Activated CD4-positive, CD25-positive, alpha-beta regulatory T cell (primary cell): ENCODE results near the gene DNAJB6.

Source experiments
- DNase-seq, 4 experiments: peaks; one replicate each; lab custom pipeline; 2025; lab: John Stamatoyannopoulos, UW

Gene DNAJB6

DNA sequence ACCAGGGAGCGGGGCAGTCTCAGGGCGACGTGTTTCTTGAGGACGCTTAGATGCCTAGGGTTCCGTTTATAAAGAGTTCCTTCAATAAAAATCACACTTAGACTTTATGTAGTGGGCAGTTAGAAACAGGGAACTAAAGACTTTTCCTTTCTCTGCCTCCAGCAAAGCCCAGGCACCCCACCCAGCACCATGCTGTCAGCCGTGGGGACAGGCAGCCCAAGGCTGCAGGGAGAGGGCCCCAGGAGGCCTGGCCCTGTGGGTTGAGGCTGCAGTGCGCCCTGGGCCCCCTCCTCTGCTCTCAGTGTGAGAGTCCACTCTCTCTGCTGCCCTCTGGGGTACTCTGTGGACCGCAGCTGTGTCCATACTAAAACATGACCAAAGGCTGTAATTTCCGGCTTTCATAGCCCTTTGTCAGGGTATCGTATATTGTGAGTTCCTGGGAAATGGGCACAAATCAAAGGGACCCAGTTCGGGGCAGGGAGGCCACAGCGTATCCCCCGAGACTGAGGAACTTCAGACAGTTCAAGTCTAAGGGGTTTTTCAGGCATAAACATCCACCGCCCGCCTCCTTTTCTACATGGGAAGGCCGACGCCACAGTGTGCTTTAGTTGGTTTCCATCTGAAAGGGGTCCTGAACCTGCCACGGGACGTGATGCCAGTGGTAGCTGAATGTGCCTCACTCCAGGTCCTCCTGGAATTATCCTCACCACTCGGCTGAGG is 59.7 kb downstream of the DNAJB6 start:
- no peak for DNase-seq

DNA sequence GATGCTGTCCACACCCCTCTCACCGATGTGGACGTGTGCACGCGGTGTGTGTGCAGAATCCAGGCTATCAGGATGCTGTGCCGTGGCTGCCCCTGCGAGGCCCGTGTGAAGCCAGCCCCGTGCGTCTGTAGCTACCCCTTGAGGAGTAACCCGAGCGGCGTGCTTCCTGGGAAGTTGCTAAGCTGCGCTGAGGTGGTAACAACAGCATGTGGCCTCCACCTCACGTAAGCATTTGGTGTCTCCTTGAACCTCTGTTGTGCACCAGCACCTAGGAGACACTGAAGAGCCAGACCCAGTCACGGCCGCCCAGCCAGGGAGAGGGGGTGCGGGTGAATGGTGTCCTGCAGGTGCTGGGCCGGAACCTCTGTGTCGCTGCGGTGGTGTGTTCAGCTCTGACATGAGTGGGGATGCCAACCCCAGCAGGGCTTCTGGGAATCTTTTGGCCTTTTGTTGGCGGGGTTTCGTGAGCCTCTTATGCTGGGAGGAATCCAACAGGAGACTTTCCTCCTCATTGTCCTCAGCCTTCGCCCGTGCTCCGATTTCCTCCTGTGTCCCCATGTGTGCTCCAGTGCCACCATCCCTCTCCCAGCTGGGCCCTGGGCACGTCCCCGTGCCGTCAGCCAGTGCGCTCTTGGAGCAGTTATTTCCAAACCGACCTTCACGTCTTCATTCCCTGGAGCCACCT is 60.4 kb downstream of the DNAJB6 start:
- no peak for DNase-seq

DNA sequence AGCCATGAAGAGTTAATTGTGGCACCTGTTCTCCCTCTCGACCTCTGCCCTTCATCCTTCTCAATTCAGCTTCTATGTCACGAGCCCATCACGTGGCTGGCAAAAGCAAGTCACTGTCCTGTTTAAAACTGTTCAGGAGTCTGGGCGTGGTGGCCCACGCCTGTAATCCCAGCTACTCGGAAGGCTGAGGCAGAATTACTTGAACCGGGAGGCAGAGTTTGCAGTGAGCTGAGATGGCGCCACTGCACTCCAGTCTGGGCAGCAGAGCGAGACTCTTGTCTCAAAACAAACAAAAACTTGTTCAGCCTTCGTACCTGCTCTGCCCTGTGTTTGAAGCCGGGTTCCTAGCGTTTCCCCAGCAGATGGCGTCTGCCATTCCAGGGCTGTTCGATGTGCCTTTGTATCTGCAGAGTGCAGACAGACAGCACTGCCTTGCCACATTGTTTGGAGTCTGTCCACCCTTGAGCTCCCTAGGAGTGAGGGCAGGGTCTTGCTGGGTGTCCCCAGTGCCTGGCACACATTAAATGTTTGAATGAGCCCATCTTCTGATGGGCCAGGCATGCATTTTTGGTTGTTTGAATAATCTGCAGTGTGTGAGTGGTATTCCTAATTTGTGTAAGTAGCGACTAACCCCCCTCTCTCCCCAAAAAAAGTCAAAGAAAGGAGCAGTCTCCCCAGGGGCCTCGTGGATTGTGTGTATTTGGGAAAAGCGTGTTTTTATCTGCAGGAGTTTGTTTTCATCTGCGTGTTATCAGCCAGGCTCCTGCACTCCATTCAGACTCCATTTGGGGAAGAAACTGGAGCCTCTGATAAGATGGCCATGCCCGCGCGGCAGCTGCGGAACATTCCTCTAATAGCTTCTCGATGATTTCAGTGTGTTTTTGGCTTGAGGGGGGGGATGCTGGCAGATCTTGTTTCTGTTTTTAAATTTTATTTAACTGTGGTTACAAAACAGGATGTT is 61.2 kb downstream of the DNAJB6 start:
- DNase-seq: no peak

DNA sequence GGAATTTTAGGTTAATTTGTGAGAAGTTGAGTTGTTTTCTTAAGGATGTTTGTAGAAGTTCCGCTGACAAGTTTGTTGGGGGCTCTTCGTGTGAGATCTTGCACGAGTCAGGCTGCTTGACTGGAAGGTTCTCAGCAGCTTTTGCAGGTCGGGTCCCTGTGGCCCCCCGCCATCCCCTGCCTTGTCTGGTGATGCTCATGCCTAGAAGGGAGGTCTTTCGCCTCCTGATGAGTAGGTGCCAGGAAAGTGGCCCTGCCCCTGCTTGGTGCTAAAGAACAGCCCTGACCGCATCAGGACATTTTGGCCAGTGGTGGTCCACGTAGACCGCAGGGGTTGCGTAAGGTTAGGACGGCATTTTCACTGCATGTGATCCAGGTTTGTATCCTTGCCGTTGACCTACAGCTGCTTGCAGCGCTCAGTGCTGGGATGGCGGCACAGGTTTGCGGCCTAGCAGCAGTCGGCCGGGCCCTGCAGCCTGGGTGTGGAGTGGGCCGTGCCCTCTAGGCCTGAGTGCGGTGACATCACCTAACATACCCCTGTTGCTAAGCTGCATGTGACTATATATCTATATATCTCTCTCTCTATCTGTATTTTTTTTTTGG is 62.4 kb downstream of the DNAJB6 start:
- no peak for DNase-seq

DNA sequence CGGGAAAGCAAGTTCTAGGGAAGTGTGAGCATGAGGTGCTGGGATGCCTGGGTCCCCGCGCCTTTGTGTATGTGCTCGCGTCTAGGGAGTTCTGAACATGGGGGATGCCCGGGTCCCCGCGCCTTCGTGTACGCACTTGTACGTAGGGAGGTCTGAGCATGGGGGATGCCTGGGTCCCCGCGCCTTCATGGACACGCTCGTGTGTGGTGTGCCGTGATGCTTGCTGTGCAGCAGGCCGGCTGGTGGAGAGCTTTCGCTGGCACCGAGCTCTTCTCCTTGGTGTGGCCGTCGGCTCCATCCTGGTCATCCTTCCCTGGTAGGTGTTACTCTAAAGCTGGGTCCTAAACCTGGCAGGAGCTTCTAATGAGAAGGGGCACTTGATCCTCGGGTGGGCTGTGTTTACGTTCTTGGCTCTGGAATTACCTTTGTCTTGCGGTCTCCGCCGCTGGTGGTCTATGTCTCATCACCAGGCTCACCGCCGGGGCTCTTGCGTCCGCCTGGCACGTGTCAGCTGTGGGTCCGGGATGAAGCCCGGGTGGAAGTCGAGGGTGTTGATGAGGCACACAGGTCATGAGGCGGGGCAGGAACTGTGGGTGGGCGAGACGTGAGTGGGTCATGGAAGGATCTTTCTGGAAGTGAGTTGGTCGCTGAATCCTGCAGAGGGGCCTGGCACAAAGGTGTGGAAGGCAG is 63.5 kb downstream of the DNAJB6 start:
- DNase-seq: no peak

DNA sequence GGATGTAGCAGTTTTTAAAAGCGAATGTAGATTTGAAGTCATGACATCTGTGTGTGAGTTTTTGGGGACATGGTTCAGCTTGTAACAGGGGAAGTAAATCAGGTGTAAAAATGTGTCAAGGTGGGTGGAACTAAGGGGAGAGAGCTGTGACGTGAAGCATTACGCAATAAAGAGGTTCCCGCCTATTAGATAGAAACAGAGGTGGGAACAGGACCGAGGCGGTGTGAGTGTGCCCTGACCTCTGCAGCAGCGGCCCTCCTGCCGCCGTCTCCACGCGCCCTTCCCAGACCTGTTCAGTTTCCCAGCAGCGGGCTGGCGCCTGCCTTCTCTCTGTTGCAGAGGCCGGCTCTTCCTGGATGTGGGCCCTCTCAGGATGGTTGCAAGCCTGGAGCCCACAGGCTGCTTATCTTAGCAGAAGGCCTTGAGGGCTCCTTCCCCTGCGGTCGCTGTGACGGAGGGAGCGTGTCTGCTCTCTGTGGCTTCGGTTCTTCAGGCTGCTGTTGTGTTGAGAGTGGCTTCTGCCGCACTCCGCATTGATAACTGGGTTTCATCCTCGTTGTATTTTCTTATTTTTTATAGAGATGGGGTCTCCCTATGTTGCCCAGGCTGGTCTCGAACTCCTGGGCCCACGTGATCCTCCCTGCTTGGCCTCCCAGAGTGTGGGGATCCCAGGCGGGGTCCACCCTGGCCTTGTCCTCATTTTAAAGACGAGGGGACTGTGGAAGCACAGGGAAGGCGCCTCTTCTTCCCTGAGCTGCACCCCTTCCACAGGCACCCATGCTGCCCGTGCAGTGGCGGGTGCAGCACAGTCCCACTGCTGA is 65.0 kb downstream of the DNAJB6 start:
- no peak for DNase-seq

DNA sequence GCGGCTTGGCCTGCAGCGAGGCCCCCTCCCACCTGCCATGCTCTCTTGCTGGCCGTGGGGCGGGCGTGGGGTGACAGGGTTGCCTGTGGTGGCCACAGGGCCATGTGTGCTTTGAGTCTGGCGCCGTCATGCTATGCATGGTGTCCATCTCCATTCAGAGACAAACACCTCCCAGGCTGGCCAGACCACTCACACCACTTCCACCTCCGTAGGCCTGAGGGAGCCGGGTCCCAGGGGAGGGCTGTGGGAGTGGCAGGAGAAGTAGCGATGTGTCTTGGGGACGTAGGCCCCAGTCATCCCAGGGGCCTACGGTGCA is 65.5 kb downstream of the DNAJB6 start:
- DNase-seq: no peak

DNA sequence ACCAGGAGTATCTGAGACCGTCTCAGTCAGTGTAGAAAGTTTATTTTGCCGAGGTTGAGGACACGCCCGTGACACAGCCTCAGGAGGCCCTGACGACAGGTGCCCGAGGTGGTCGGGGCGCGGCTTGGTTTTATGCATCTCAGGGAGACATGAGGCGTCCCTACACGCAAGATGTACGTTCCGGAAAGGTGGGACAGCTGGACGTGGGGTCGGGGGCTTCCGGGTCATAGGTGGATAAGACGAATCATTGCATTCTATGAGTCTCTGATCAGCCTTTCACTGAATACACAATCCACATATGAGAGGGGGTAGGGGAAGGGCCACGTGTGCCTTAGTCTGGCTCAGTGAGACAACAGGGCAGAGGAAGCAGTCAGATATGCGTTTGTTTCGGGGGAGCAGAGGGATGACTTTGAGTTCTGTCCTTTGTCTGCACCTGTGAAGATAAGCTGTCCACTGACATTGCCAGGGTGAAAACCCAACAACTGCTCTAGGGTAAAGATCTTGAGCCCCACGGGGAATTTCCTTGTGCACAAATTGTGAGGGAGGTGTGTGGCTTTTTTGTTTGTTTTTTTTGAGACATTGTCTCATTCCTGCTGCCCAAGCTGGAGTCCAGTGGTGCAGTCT is 66.2 kb downstream of the DNAJB6 start:
- DNase-seq: no peak

DNA sequence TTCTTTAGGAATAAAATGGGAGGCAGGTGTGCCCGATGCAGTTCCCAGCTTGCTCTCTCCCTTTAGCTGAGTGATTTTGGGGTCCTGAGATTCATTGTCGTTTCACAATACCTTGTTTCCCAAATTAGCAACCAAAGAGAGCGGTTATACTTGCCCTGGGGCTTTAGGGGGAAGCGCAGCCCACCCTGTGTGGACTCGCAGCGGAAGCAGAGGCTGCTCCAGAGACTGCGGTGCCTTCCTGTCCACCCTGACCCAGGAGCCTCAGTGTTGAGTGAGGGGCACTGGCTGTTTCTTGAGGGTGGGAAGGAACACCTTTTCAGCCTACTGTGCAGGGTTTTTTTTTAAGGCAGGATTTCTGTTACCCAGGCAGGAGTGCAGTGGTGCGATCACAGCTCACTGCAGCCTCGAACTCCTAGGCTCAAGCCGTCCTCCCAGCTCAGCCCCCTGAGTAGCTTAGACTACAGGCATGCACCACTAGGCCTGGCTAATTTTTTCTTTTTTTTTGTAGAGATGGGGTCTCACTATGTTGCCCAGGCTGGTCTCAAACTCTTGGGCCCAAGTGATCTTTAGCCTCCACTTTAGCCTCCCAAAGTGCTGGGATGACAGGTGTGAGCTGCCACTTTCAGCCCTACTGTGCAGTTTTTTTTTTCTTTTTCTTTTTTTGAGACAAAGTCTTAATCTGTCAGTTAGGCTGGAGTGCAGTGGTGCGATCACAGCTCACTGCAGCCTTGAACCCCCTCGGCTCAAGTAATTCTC is 67.0 kb downstream of the DNAJB6 start:
- DNase-seq: no peak

DNA sequence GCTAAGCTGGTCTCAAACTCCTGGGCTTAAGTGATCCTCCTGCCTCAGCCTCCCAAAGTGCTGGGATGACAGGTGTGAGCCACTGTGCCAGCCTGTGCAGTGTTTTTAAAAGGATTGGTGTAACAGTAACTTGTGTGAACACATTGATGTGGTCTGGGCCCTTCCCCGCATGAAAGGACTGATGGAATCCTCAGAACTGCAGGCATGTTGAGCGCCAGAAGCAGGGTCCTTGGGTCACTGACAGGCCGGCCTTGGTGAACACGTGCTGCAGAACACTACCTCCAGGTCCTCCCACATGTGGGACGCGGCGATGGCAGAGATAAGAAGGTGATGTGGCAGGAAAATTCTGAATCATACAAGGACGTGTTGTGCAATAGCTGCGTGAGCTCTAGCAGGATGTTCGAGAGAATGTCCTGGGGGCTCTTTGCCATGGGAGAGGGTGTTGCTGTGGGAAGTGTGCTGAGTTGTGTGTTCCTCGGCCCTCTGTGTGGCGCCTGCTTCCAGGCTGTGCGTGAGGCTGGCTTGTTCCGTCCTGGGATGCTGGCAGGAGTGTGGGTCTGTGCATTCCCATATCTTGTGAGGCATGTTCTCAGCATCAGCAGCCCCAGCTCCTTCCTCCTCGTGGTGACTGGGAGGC is 68.2 kb downstream of the DNAJB6 start:
- no peak for DNase-seq

DNA sequence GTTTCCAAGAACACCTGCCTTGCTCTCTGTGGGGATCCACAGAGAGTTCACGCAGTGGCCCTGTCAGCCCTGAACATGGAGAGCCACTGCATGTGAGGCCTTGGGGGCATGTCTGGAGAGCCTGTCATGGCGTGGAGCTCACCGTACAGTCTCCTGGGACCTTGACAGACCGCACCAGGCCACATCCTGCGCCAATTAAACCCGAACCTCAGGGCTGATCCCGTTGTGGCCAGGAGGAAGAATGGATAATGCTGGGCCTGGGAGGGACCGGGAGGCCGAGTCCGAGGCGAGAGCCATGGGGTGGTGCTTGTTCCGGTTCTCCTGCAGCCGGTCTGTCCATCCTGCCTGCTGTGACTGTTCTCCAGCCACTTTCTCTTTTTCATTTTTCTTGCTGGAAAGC is 68.7 kb downstream of the DNAJB6 start:
- no peak for DNase-seq

DNA sequence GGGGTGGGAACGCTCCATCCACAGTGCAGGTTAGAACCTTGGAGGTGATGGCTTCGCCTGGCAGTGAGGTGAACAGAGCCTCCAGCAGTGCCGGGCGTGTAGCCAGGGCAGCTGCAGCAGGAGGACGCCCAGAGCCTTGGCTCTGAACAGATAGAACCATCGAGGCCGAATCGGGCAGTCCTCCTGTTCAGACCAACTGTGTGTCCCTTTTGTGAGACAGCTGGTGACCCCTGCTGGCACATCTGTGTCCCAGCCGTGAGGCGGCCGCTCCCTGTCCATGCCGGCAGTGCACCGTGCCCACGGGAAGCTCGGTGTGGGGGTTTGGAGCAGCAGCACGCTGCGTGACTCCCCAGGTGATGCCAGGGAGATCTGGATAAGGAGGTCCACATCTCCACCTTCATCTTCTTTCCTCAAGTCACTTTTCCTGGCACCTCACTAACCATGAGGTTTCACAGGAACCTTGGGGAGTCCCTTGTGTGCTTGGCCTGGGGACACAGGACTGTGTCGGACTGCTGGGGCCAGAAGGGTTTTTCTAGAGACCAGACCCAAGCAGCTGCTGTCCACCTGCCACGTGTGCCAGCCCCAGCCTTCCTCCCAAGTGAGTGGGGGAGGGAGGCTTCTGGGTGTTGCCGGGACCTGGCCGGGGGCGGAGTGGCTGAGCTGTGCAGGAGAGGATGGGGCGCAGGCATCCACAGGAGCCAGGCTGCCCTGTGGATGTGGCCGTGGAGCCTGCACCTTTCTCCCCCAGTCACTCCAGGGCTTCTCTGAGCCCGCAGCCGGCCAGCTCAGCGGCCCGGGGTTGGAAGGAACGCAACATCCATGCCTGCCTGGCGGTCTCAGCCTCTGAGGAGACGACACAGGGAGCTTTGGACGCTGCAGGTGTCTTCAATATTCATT is 69.4 kb downstream of the DNAJB6 start:
- no peak for DNase-seq

DNA sequence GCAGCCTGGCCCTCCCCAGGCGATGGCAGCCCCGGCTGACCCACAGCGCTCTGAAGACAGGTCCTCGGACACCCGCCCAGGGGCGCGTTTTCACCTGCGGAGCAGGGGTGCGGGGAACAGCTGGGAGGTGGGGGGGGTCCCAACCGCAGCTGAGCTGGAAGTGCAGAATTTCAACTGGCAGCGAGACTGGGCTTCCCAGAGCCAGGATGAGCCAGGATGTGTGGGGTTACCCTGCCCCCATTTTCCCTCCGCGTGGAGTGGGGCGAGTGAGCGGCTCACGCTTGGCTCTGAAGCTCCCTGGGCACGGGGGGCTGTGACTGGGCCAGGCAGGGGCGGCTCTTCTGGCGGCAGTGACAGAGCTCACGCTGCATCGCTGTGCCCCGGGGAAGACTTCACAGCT is 70.2 kb downstream of the DNAJB6 start:
- DNase-seq: no peak

DNA sequence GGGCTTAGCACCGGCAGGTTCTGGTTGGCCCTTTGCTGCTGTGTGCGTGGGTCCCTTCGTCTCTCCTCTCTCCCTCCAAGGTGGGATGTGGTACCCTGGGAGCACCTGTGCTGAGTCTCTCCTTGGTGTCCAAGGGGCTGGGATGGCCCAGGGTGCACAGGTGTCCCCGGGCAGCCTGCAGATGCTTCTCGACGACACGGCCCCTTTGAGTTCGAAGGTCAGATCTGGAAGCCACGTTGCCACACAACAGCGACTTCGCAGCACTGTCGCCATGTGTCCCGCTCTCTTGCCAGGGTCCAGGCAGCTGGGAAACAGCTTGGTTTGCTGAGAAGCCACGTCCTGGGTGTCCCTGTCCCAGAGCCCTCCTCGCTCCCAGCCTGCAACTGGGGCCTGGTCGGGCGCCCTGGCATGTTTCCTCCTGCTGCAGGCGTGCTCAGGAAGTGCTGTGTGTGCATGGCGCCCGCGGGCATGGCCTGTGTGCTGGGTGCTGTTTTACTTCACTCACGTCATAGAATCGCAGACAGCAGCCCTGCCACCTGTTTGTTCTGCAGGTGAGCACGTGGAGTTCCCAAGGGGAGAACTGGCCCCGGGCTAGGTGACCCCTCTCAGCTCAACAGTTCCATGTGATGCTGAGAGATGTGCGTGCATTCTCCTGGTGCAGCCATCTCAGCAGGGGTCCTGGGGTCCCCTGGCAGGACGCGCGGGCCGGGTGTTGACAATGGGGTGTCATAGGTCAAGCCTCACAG is 70.9 kb downstream of the DNAJB6 start:
- no peak for DNase-seq

DNA sequence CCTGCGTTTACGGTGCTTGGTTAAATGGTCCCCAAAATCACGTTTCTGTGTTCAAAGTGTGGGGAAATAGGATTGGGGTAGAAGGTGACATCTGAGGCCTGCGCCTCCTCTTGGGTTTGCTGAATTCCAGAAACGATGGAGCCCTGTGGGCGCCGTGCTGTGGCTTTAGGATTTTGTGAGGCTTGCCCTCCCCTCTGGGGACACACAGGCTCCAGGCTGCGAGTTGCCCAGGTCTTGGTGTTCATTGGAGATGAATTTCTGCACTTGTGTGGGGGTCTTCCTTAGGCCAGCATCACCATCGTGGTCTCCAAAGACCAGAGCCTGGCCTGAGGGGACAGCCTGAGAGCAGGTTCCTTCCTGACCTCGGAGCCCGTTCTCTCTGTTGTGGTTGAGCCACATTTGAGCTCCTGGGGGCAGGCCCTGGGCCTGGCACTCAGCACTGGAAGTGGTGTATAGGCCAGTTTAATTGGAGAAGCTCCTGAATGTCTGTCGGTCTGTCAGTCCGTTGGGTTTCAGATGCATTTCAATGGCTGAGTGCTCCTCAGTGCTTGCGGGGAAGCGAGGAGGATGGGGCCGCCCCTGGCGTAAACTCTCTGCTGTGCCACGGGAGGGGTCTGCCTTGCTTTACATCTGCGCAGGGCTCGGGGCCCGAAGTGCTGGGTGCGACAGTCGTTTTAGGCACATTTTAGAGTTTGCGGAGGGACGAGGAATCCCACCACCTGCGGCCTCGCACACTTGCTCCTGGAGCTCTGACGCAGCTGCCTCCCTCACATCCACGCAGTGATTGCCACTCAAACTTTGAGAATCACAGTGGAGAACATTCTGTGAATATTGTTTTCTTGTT is 71.7 kb downstream of the DNAJB6 start:
- no peak for DNase-seq

DNA sequence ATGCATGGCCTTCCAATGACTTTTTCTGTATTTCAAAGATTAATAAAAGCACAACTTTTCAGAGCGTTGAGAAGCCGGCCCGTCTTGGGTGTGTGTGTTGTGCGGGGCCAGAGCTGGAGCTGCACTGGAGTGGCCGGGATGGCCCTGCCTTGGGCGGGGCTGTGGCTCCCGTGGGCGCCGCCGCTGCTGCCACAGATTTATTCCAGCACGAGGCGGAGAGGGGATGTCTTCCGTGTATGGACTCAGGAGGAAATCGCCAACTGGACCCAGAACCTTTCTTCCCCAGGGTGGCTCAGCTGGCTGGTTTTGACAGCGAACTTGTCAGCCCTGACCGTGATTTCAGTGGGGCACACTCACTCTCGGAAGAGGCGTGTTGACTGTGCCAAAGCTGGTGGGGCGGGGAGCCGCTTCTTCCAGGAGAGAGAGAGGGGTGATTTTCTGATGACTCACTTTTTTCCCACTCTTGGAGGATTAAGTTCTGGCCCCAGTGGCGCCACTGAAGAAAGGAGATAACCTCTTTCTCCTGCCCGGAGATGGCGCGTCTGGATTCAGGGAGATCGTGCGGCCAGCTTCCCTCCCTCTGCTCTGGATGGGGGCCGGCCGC is 72.4 kb downstream of the DNAJB6 start:
- no peak for DNase-seq
